Right ventricle myocardium superior (tissue), 1 donor: Measurements from ENCODE around the gene MTUS2. TPM values are rescaled to one million over a fixed set of nuclear protein-coding genes. Genes with fewer than 3 reads are reported as not detected.

ENCODE experiments used
- ATAC-seq: fragments of 200-7000 bp; cut with Tn5 transposase; one replicate; pipeline ENCODE4 v1.9.1; 2020; ENCODE audit warnings: mild to moderate bottlenecking; ENCODE audit not compliant: poor library complexity
- DNase-seq: peaks from one replicate; pipeline ENCODE4 v3.0.0-alpha.2; 2020
- intact Hi-C: fragments of 100-400 bp; cut with DNase I; formaldehyde crosslinking; loops from one replicate; pipeline ENCODE4 v1.11.2; 2022
- total RNA-seq: library from RNA; stranded (reverse); fragmentation: NEBNext Ultra II Directional; extraction: Animal tissue kit (Norgen Biotek cat#: 25700); gene quantifications from one replicate; pipeline ENCODE4 v1.2.1, GENCODE V29; 2021
- donor health status: DM: no; HTN: yes; CAD: no; lungs with severe emphysema.

Gene MTUS2
- total RNA-seq, 1 donor from 2014 or later, result 118 TPM

- intact Hi-C loops, result no loop called here
- DNase-seq (no peak), ATAC-seq (peak; percentile 48)
Observed at GRCh38 chr13:29000826-29001225, 180.7 kb downstream of the MTUS2 start.

GRCh38 chr13:29005035-29005762 is 185.1 kb downstream of the MTUS2 start:
- intact Hi-C loops, result no loop called here

GRCh38 chr13:29005763-29006120 is 185.6 kb downstream of the MTUS2 start:
- no peak for ATAC-seq
- intact Hi-C loops, result no loop called here

More at GRCh38 chr13:29005035-29005762, 185.1 kb downstream of the MTUS2 start:
- peak; percentile 32 for ATAC-seq
- no peak for DNase-seq

GRCh38 chr13:29006359-29006850 is 186.3 kb downstream of the MTUS2 start:
- no peak for DNase-seq
- intact Hi-C loops, result no loop called here
- ATAC-seq, result peak; percentile 75

More at GRCh38 chr13:29005763-29006120, 185.6 kb downstream of the MTUS2 start:
- DNase-seq, result no peak

- ATAC-seq, result no peak
- DNase-seq, result no peak
- intact Hi-C loops, result no loop called here
Observed at GRCh38 chr13:29008296-29008695, 188.2 kb downstream of the MTUS2 start.

DNA sequence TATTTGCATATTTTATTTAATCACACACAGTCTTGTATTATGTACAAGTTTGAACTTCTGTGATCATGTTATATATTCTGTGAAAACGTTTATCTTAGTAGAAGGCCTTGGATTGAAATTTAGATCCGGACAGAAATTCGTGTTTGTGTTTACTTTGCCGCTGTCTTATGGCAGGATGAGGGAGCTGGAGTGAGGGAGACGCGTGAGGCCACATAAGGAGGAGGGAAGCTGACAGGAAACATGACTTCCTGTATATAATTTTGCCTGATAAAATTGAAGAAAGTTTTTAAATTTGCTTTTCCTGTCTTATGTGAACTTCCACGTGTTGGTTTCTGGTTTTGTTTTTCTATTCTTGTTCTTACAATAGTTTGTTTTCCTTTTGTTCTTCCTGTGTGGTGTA is 200.2 kb downstream of the MTUS2 start:
- intact Hi-C loops, result no loop called here
- no peak for ATAC-seq

GRCh38 chr13:29021311-29021710 is 201.2 kb downstream of the MTUS2 start:
- intact Hi-C loops, result no loop called here
- DNase-seq (no peak), ATAC-seq (no peak)

More for the DNA sequence above, 200.2 kb downstream of the MTUS2 start:
- DNase-seq, result no peak

GRCh38 chr13:29021717-29022116 is 201.6 kb downstream of the MTUS2 start:
- no peak for ATAC-seq
- intact Hi-C loops, result no loop called here
- DNase-seq, result no peak

- ATAC-seq (no peak), DNase-seq (no peak)
- intact Hi-C loops, result no loop called here
Observed at GRCh38 chr13:29022410-29022809, 202.3 kb downstream of the MTUS2 start.

- intact Hi-C loops, result no loop called here
- DNase-seq (no peak), ATAC-seq (no peak)
Observed at GRCh38 chr13:29022968-29023367, 202.8 kb downstream of the MTUS2 start.

- DNase-seq (no peak), ATAC-seq (no peak)
- intact Hi-C loops, result no loop called here
Observed at GRCh38 chr13:29024783-29025182, 204.6 kb downstream of the MTUS2 start.

- ATAC-seq (no peak), DNase-seq (no peak)
- intact Hi-C loops, result no loop called here
Observed at GRCh38 chr13:29028868-29029267, 208.7 kb downstream of the MTUS2 start.

DNA sequence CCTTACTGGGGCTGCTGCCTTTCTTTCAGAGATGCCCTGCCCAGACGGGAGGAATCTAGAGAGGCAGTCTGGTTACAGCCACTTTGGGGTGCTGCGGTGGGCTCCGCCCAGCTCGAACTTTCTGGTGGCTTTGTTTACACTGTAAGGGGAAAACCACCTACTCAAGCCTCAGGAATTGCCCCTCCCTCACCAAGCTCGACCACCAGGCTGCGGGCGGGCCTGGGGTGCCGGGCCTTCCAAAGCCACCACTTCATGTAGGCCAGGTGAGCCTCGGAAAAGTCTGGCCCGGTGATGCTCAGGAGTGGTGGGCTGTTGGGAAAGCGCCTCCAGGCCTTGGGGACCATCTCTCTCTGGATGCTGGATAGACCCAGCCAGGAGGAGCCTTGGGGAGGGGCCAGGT is 218.6 kb downstream of the MTUS2 start:
- intact Hi-C loops, result no loop called here
- ATAC-seq (no peak), DNase-seq (no peak)

DNA sequence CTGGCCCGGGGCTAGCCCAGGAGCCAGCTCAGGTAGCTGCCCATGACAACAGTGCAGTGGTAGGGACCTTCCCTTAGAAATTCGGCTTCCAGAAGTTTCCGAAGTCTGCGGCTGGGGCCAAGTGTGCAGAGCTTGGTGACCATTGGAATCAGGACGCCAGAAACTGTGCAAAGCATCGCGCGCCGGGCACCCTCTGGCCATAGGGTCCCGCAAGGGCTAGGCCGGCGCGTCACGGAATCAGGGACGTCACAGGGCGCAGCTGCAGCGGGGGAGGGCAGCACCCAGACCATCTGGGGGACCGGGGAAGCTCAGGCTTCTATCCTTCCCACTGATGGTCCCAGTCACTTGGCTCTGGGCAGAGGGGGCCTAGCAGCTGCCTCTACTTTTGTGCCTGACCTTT is 219.1 kb downstream of the MTUS2 start:
- ATAC-seq (no peak), DNase-seq (no peak)
- intact Hi-C loops, result no loop called here

DNA sequence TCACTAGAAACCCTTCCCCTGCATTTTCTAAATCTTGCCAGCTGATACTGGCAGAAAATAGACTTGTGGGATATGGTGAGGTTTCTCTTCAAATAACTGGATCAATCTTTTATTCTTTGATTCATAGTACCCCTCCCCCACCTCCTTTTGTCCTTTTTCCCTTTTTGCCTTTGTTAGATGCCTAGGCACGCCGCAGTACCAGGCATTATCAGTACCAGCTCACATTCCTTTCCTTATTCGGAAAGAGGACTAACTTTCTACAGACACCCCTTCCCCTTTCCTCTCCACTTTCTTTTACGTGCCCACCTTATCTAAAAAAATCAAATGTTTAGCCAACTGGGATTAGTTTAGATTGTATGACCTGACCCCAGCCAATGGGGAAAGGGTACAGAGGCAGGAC is 226.4 kb downstream of the MTUS2 start:
- DNase-seq (no peak), ATAC-seq (no peak)
- intact Hi-C loops, result no loop called here

- no peak for DNase-seq
- intact Hi-C loops, result no loop called here
- ATAC-seq, result no peak
Observed at GRCh38 chr13:29049524-29049923, 229.4 kb downstream of the MTUS2 start.

GRCh38 chr13:29050719-29051118 is 230.6 kb downstream of the MTUS2 start:
- intact Hi-C loops, result no loop called here
- no peak for ATAC-seq
- DNase-seq, result no peak

- DNase-seq (peak; percentile 56), ATAC-seq (peak; percentile 93)
- intact Hi-C loops, result no loop called here
Observed at GRCh38 chr13:29059800-29060199, 239.7 kb downstream of the MTUS2 start.

GRCh38 chr13:29065142-29065541 is 245.0 kb downstream of the MTUS2 start:
- ATAC-seq (no peak), DNase-seq (no peak)
- intact Hi-C loops, result no loop called here

GRCh38 chr13:29067306-29067945 is 247.3 kb downstream of the MTUS2 start:
- intact Hi-C loops, result no loop called here
- ATAC-seq (peak; percentile 20), DNase-seq (no peak)
